ENCODE data around the gene RPL27.
"Not testable (repeated sequence)": the region's sequence is repeated elsewhere in the genome, so short reads cannot be mapped to it uniquely, and the experiment has no call there.

Gene RPL27

DNA sequence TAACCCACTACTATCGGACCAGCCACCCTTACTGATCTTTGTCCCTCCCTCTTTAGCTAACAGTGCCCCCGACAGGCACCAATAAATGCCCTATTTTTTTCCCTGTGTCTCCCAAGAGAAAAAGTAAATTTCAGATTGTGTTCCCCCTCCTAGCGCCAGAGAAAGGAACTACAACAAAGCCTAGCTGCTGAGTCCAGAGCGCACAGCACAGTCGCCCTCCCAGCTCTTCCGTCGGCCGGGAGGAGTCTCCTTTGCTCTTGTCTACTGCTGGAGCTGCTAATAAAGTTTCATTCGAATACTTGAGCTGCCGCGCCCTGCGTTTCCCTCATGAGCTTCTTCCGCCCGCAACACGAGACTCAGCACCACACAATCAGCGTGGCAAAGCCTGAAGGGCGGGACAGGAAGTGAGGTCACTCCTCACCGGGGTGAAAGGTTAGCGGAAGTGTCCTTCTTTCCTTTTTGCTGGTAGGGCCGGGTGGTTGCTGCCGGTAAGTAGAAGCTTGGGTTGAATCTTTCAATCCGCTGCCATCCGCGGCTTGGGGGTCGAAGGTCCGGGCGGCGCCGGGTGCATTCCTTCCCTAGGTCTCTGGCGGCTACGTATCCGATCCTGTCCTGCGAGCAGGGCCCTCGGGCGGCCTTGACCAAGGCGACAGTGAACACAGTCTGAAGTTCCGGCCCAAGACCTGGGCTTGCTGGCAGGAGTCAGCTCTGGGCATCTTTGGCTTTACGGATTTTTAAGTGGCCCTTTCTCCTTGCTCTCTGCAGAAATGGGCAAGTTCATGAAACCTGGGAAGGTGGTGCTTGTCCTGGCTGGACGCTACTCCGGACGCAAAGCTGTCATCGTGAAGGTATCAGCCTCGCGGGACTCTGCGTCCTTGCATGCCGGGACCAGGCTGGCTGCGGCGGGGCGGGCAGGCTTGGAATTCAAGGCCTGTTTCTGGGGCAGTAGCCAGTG lies at the start of gene RPL27:
TSS of gene RPL27 (plus strand) at position 436 of the 955 bp plus-strand sequence. CDS start at position 768, 332 bp downstream.
- in situ Hi-C loops (cut with MboI; ENCODE audit: low sequenced_read_pairs), result no loop called here

DNA sequence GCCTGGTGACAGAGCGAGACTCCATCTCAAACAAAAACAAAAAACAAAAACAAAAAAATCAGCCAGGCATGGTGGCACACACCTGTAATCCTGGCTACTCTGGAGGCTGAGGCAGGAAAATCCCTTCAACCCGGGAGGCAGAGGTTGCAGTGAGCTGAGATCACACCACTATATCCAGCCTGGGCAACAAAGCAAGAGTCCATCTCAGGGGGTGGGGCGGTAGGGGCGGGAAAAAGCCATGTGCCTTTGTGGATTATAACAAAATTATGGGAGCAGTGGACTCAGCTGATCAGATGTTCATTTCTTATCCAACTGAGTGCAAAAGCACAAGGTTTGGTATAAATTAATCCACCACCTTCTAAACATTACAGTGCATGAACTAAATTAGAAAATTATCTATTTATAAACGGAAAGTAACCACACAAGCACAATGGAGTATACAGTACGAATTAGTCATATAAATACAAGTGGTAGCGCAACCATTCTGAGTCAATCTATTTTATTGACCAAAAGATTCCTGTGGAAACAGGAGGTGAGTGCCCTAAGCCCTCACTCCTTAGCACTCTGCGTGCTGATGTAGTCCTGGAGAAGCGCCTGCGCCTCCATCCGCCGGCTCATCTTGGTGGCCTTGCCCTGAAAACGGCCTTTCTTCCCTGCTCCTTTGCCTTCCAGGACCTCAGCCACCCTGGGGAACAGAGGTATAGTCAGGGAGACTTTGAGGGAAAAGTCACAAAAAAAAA lies 48.0 kb upstream of the RPL27 start:
- in situ Hi-C loops (cut with MboI; ENCODE audit: low sequenced_read_pairs), result no loop called here

DNA sequence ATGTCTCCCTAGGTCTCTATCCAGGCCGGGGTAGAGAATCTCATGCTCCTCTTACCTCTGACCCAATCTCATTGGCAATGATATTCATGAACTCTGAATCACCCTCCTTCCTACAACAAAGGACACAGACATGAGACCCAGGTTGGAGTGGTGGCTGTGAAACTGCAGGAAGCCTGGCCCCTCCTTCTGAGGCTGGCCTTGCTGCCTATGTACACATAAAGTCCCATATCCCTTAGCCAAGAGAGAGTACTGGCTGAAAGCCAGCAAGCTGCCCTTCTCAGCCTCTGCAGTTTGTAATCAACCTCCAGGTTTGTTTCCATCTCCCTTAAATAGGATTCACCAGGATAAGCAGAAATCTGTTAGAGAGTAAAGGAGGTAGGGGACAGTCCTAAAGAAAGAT lies 44.5 kb upstream of the RPL27 start:
- in situ Hi-C loops (cut with MboI; ENCODE audit: low sequenced_read_pairs), result no loop called here

- in situ Hi-C loops (cut with MboI; ENCODE audit: low sequenced_read_pairs), result no loop called here
Measured at GRCh38 chr17:42964161-42964932, 33.9 kb upstream of the RPL27 start, which contains the start of gene AARSD1. TSS of gene AARSD1 (minus strand) at chr17:42964454. CDS start at chr17:42964440, 14 bp downstream.

DNA sequence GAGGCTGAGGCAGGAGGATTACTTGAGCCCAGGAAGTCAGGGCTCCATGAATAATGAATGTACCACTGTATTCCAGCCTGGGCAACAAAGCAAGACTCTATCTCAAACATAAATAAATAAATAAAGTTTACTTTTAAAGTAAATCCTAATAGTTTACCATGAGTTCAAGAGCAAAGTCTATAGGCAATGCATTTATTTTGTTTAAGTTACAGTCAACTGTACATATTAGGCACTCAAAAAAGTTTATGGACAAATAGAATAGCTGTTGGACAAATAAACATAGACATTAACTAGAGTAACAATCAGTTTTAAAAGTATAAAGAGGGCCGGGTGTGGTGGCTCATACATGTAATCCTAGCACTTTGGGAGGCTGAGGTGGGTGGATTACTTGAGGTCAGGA lies 30.3 kb upstream of the RPL27 start:
- in situ Hi-C loops (cut with MboI; ENCODE audit: low sequenced_read_pairs), result no loop called here

DNA sequence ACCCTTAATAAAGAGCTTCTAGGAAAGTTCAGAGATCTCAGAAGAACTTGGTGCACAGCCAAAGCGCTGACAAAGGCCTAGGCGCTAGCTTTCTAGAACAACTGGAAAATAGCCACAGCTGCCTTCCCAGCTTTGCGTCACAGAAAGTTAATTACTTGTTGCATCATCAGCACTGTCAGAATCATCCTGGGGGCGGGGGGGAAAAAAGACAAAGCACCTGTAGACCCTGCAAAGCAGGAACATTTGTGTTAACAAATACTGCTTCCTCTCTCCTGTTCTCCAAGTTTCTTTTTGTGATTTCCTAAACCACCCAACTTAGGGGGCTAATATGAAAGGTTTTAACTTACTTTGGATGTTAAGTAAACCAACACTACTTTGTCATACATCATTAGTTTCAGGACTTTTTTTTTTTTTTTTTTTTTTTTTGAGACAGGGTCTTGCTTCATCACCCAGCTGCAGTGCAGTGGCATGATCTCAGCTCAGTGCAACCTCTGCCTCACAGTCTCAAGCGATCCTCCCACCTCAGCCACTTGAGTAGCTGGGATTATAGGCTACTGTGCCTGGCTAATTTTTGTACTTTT lies 29.1 kb upstream of the RPL27 start:
- in situ Hi-C loops (cut with MboI; ENCODE audit: low sequenced_read_pairs), result no loop called here

DNA sequence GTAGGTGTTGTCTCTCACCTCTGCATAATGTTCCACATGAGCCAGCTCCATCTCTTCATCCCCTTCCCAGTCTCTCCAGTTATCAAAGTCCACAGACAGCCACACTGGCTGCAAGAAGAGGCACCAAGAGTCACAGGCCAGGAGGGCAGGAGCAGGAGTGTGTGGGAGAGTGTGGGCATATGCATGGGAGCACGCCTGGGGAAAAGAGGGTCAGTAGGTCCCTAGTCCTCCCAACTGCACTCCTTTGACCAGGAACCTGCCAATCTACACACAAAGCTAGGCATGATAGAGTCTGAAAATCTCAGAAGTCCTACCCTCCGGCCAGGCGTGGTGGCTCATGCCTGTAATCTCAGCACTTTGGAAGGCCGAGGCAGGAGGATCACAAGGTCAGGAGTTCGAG lies 26.6 kb upstream of the RPL27 start:
- in situ Hi-C loops (cut with MboI; ENCODE audit: low sequenced_read_pairs), result no loop called here

GRCh38 chr17:42973323-42973722 lies 24.9 kb upstream of the RPL27 start:
- in situ Hi-C loops (cut with MboI; ENCODE audit: low sequenced_read_pairs), result not testable (repeated sequence)

GRCh38 chr17:42975265-42975664 lies 23.0 kb upstream of the RPL27 start:
- in situ Hi-C loops (cut with MboI; ENCODE audit: low sequenced_read_pairs), result no loop called here

DNA sequence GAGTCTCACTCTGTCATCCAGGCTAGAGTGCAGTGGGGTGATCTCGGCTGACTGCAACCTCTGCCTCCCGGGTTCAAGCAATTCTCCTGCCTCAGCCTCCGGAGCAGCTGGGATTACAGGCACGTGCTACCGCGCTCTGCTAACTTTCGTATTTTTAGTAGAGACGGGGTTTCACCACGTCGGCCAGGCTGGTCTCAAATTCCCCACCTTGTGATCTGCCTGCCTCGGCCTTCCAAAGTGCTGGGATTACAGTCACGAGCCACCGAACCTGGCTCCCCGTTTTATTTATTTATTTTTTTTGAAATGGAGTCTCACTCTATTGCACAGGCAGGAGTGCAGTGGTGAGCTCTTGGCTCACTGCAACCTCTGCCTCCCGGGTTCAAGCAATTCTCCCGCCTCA lies 22.5 kb upstream of the RPL27 start:
- in situ Hi-C loops (cut with MboI; ENCODE audit: low sequenced_read_pairs), result not testable (repeated sequence)

DNA sequence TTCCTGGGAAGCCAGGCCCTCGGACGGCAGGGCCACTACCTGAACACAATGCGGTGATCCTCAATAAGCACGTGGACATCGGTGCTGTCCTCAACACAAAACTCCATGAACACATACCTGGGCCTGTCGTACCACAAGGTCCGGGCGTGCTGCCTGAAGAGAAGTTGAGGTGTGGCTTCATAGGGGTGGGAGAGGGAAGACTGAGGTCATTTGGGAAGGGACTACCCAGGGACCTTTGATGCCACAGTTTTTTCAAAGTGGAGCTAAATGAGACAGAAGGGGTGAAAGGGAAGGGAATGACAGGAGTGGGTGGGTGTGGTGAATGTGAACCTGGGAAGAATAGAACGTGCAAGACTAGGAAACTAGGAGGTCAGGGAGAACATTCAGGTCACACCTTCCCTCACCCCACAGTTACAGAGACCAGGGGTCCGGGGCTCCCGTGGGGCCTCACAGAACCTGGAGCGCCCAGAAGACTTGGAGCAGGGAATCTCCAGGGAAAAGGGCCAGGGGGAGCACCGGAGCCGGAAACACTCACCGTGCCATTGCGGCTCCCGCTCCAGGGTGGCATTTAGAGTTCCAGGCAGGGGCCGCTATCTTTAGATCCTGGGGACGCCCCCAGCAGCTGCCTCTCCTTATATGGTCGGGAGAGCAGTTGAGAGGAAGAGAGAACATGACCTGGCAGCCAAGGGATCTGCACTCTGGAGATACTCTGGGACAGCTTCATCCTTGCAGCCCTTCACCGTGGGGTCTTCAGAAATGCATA lies 18.5 kb upstream of the RPL27 start, which contains the start of gene PTGES3L:
TSS of gene PTGES3L (minus strand) at position 570 of the 763 bp plus-strand sequence. CDS start at position 543, 27 bp downstream.
- in situ Hi-C loops (cut with MboI; ENCODE audit: low sequenced_read_pairs), result no loop called here

- in situ Hi-C loops (cut with MboI; ENCODE audit: low sequenced_read_pairs), result no loop called here
Measured at GRCh38 chr17:42980274-42980765, 17.9 kb upstream of the RPL27 start, which contains the start of gene RUNDC1. TSS of gene RUNDC1 (plus strand) at chr17:42980565. CDS start at chr17:42980577, 12 bp downstream.

- in situ Hi-C loops (cut with MboI; ENCODE audit: low sequenced_read_pairs), result no loop called here
Measured at GRCh38 chr17:42980766-42981397, 17.3 kb upstream of the RPL27 start.

GRCh38 chr17:42982266-42982665 lies 16.0 kb upstream of the RPL27 start:
- in situ Hi-C loops (cut with MboI; ENCODE audit: low sequenced_read_pairs), result no loop called here

GRCh38 chr17:42985225-42985624 lies 13.0 kb upstream of the RPL27 start:
- in situ Hi-C loops (cut with MboI; ENCODE audit: low sequenced_read_pairs), result no loop called here

- in situ Hi-C loops (cut with MboI; ENCODE audit: low sequenced_read_pairs), result no loop called here
Measured at GRCh38 chr17:42989141-42989540, 9.1 kb upstream of the RPL27 start.

DNA sequence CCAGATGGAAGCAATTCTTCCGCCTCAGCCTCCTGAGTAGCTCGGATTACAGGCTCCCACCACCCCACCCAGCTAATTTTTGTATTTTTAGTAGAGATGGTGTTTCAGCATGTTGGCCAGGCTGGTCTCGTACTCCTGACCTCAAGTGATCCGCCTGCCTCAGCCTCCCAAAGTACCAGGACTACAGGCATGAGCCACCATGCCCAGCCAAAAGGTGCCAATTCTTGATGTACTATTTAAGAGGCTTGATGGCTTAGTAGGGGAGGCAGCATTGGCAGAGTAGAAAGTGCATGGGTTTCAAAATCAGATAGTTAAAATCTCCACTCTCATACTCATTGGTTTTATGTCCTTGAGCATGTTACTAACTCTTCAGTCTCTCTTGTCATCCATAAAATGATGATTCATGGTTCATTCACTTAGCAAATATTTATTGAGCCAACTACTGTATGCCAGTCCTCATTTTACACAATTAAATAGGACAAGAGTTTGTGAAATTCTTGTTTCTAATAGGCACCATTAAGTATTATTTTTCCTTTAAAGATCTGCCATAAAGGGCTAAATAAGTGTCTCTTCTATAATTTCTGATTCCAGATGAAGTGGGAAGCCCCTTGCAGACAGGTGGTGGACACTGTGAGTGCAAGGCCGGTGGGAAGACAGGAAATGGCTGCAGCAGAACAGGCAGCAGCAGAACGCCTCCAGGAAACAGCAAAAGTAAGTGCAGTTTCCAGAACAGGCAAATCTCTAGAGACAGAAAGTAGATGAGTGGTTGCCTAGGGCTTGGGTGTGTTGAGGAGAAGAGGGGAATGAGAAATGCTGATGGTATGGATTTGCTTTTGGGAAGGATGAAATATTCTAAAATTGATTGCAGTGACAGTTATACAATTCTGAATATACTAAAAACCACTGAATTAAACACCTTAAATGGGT lies 8.2 kb upstream of the RPL27 start:
- in situ Hi-C loops (cut with MboI; ENCODE audit: low sequenced_read_pairs), result no loop called here

DNA sequence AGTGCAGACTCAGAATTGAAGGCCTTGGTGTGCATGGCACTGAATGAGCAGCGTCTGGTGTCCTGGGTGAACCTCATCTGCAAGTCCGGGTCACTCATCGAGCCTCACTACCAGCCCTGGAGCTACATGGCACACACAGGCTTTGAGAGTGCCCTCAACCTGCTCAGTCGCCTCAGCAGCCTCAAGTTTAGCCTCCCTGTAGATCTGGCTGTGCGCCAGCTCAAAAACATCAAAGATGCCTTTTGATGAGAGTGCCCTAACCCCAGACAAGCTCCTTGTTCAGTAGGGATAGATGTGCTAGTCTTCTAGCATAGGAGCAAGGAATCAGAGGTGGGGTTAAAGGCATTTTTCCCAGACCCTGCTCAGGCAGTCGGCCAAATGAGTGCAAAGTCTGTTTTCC lies 6.7 kb upstream of the RPL27 start:
- in situ Hi-C loops (cut with MboI; ENCODE audit: low sequenced_read_pairs), result no loop called here
